ENCODE results near the gene FSTL4.

DNA sequence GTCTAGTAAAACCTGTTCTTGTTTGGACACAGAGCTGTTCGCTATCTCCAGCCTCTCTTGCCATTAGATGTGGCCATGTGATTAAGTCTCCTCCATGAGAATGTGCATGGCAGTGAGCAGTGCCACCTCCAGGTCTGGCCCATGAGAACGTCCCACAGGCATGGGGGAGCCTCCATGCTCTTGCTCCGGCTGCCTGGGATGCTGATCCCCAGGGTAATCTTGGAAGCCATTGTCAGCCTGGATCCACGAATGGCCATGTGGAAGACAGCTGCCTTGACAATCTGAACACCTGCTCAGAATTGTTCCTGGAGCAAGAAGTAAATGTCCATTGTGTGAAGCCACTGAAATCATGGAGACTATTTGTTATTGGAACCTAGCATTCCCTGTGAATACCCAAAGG, 83.5 kb downstream of the FSTL4 start:
- TF ChIP-seq, protein P1, sequence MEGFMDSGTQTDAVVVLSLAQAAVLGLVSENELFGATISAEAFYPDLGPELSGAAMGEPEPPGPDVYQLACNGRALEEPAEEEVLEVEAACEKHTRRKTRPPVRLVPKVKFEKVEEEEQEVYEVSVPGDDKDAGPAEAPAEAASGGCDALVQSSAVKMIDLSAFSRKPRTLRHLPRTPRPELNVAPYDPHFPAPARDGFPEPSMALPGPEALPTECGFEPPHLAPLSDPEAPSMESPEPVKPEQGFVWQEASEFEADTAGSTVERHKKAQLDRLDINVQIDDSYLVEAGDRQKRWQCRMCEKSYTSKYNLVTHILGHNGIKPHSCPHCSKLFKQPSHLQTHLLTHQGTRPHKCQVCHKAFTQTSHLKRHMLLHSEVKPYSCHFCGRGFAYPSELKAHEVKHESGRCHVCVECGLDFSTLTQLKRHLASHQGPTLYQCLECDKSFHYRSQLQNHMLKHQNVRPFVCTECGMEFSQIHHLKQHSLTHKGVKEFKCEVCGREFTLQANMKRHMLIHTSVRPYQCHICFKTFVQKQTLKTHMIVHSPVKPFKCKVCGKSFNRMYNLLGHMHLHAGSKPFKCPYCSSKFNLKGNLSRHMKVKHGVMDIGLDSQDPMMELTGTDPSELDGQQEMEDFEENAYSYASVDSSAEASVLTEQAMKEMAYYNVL (CRISPR knock-in tag; IDR thresholded peaks at IDR 0.05; ENCODE audit: borderline replicate concordance) = no peak
- TF ChIP-seq ADNP (CRISPR knock-in tag; IDR thresholded peaks at IDR 0.05) (no peak), SP1 (IDR thresholded peaks at IDR 0.05) (no peak), SP1 (CRISPR knock-in tag; IDR thresholded peaks at IDR 0.05) (no peak), GTF2F1 (IDR thresholded peaks at IDR 0.05; ENCODE audit: low read length) (no peak)

All from HepG2 (cell line).